ENCODE measurements around the gene NUB1.

Gene NUB1

DNA sequence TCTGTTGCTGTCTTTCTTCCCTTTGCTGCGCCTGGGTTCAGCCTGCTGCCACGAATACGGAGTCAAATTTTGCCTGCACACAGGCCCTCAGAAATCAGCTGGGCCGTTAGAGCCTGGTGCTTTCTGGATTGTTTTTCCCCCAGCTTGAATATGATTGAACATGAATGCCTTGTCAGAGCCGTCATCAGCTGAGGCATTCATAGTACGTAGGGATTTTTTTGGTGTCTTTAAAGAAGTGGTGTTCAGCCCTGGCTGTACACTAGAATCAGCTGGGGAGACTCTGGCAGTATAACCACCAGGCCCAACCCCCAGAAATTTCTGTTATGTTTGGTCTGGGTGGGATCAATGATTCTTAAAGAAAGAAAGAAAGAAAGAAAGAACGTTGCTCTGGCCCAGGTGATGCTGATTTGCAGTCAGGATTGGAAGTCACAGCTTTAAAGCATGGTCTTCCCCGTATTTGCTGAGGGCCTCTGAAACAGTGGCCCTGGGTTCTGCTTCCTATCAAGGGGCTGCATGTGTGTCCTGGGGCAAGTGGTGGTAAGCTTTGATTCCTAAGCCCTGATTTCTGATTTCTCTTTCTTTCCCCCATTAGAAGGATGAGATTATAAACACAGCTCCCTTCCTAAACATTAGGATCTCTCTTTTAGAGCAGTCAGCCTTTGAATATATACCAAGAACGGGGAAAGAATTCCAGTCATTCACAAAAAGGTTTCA is 24.7 kb downstream of the NUB1 start:
- peak; percentile 47 for DNase-seq
- peak overlapping the region; percentile 31 for H3K27ac ChIP-seq
- in situ Hi-C loops (cut with HindIII; ENCODE audit: low pct_ligation_motif_present, low sequenced_read_pairs), result no loop called here

DNA sequence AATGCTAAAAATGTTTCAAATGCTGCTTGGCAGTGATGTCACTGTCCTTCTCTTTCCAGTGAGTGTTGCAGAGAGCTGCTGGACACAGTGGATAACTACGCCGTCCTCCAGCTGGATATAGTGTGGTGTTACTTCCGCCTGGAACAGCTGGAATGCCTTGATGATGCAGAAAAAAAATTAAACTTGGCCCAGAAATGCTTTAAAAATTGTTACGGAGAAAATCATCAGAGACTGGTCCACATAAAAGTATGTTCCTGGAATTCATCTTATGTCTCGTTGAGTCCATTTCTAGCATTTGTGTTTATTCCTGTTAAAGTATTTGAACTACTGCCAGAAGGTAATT is 25.2 kb downstream of the NUB1 start:
- DNase-seq, result peak; percentile 60
- H3K27ac ChIP-seq, result peak overlapping the region; percentile 31
- in situ Hi-C loops (cut with HindIII; ENCODE audit: low pct_ligation_motif_present, low sequenced_read_pairs), result no loop called here
- H3K36me3 ChIP-seq (replicated peaks), result no peaks in the 10 kb centered on the region
- TF ChIP-seq, protein P1, sequence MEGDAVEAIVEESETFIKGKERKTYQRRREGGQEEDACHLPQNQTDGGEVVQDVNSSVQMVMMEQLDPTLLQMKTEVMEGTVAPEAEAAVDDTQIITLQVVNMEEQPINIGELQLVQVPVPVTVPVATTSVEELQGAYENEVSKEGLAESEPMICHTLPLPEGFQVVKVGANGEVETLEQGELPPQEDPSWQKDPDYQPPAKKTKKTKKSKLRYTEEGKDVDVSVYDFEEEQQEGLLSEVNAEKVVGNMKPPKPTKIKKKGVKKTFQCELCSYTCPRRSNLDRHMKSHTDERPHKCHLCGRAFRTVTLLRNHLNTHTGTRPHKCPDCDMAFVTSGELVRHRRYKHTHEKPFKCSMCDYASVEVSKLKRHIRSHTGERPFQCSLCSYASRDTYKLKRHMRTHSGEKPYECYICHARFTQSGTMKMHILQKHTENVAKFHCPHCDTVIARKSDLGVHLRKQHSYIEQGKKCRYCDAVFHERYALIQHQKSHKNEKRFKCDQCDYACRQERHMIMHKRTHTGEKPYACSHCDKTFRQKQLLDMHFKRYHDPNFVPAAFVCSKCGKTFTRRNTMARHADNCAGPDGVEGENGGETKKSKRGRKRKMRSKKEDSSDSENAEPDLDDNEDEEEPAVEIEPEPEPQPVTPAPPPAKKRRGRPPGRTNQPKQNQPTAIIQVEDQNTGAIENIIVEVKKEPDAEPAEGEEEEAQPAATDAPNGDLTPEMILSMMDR (IDR thresholded peaks at IDR 0.05; ENCODE audit: low read depth, low read length, missing control alignments), result no peak
- no peaks in the 10 kb centered on the region for H3K27me3 ChIP-seq (replicated peaks)
- H3K4me3 ChIP-seq (ENCODE audit: low read depth, low read length), result no peak overlapping the region

More for the DNA sequence above, 24.7 kb downstream of the NUB1 start:
- TF ChIP-seq, protein P1 (IDR thresholded peaks at IDR 0.05; ENCODE audit: low read depth, low read length, missing control alignments), result no peak
- Histone ChIP-seq H3K36me3 (replicated peaks) (no peaks in the 10 kb centered on the region), H3K27me3 (replicated peaks) (no peaks in the 10 kb centered on the region), H3K4me3 (ENCODE audit: low read depth, low read length) (no peak overlapping the region)

DNA sequence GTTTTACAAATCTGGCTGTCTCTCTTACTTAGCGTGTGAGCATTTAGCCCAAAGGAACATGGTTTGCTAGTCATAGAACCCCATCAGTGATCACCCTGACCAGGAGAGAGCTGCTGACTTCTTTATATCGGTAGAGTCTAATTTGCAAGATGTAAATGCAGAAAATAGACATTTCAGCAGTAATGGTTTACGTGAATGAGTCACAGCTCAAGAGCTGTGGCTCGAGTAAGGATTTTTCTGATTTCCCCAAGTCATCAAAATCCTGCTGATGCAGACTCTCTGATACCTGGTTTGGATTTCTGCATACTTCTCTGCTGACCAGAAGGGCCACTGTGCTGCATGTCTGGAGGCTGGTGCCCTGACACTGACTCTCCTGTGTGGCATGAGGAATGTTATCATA is 25.7 kb downstream of the NUB1 start:
- Histone ChIP-seq H3K27ac (peak overlapping the region; percentile 31), H3K27me3 (replicated peaks) (no peaks in the 10 kb centered on the region), H3K36me3 (replicated peaks) (no peaks in the 10 kb centered on the region), H3K4me3 (ENCODE audit: low read depth, low read length) (no peak overlapping the region)
- TF ChIP-seq, protein P1 (IDR thresholded peaks at IDR 0.05; ENCODE audit: low read depth, low read length, missing control alignments), result no peak
- peak; percentile 16 for DNase-seq
- in situ Hi-C loops (cut with HindIII; ENCODE audit: low pct_ligation_motif_present, low sequenced_read_pairs), result no loop called here

DNA sequence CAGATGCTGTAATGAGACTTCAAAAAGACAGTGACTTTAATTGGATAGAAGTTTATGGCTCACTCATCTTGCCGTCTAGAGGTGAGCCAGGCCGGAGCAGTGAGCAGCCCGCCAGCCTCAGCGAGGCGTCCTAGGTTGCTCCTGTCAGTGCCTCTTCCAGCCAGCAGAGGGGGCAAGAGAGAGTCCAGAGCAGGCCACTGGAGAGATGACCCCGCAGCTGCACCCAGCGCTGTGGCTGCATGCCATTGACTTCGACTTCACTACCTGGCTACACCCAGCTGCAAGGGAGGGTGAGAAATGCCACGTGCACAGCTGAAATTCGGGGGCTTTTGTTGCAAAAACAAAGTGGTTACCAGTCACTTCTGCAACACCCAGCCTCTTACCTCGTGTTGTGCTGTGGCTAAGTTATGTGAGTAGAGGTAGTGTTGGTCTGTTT is 26.5 kb downstream of the NUB1 start:
- H3K27ac ChIP-seq, result no peak overlapping the region
- in situ Hi-C loops (cut with HindIII; ENCODE audit: low pct_ligation_motif_present, low sequenced_read_pairs), result no loop called here
- no peaks in the 10 kb centered on the region for H3K27me3 ChIP-seq (replicated peaks)
- DNase-seq, result peak; percentile 69
- no peak overlapping the region for H3K4me3 ChIP-seq (ENCODE audit: low read depth, low read length)
- no peaks in the 10 kb centered on the region for H3K36me3 ChIP-seq (replicated peaks)
- TF ChIP-seq, protein P1 (IDR thresholded peaks at IDR 0.05; ENCODE audit: low read depth, low read length, missing control alignments), result peak; percentile 99

DNA sequence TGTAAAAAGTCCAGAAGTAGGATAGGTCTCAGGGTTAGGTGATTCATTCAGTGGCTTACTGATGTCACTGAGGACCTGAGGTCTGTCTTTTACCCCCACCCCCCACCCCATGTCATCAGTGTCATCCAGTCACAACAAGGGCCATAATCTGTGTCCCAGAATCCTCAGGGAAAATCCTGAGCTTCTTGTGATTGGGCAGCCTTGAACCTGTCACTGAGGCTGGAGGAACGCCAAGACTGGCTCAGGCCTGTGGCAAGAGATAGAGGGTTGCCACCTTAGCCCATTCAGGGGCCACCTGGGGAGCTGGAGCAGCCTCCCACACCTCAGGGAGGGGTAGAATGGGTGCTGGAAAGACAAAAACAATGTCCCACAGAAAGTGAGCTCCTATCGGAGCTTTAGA is 29.7 kb downstream of the NUB1 start:
- no peak for DNase-seq
- H3K27me3 ChIP-seq (replicated peaks), result no peaks in the 10 kb centered on the region
- no peak overlapping the region for H3K27ac ChIP-seq
- peaks cover 4% of the 10 kb centered on the region for H3K36me3 ChIP-seq (replicated peaks)
- TF ChIP-seq, protein P1 (IDR thresholded peaks at IDR 0.05; ENCODE audit: low read depth, low read length, missing control alignments), result no peak
- H3K4me3 ChIP-seq (ENCODE audit: low read depth, low read length), result no peak overlapping the region
- in situ Hi-C loops (cut with HindIII; ENCODE audit: low pct_ligation_motif_present, low sequenced_read_pairs), result loop anchor here (10.0 kb wide), 1 partner anchor 74 kb away; the partner anchor contains the start of gene CRYGN
